ENCODE data around the gene VMP1.

The VMP1 gene
- long read RNA-seq, full-length matches to known transcripts, result 253 of 318 reads
- long read RNA-seq, partial matches to known transcripts, result 7 of 318 reads
- long read RNA-seq, other reads (novel, unspliced or antisense), result 58 of 318 reads

DNA sequence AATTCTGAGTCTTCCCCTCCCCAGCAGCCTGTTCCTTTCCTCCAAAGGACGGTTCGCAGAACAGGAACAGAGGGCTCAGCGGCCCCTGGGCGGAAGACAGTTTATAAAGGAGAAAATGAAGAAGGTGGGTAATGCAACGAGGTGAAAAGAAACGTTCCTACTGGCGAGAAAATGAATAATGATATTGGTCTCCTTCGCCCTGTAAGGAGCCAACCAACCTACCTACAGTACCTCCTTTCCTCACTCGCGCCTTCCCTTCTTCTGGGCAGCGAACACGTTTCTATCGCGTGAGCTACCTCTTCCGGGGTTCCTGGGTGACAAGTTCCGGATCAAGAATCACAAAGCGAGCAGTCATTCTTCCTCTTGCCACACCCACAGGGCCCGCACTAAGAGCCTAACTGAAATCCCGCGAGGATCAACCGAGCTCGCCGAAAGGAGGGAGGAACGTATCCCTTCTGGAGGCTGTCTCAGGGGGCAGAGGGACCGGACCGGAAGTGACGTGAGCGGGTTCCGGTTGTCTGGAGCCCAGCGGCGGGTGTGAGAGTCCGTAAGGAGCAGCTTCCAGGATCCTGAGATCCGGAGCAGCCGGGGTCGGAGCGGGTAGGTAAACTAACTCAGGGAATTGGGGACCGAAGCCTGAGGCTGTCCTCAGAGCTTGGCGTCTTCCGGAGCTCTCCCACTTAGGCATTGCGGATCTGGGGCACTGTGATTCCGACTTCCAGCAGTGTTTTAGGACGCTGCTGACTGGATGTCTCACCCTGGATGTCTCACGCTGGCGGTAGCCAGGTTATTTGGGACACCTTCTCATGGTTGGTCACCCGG is at the start of gene VMP1, which contains the start of gene PTRH2:
VMP1 (plus strand) TSS at position 506 of the 822 bp plus-strand sequence. CDS start 23,793 bp downstream, outside the sequence.
PTRH2 (minus strand) TSS at position 282 of the 822 bp plus-strand sequence. CDS start 9,452 bp downstream, outside the sequence.
- peak; percentile 98 to 100 for DNase-seq (ENCODE audit: low read depth in 1 of 2, low spot score in 1 of 2)
- TF ChIP-seq, protein P1, sequence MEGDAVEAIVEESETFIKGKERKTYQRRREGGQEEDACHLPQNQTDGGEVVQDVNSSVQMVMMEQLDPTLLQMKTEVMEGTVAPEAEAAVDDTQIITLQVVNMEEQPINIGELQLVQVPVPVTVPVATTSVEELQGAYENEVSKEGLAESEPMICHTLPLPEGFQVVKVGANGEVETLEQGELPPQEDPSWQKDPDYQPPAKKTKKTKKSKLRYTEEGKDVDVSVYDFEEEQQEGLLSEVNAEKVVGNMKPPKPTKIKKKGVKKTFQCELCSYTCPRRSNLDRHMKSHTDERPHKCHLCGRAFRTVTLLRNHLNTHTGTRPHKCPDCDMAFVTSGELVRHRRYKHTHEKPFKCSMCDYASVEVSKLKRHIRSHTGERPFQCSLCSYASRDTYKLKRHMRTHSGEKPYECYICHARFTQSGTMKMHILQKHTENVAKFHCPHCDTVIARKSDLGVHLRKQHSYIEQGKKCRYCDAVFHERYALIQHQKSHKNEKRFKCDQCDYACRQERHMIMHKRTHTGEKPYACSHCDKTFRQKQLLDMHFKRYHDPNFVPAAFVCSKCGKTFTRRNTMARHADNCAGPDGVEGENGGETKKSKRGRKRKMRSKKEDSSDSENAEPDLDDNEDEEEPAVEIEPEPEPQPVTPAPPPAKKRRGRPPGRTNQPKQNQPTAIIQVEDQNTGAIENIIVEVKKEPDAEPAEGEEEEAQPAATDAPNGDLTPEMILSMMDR (IDR thresholded peaks at IDR 0.05; ENCODE audit: insufficient read depth, low read length), result no peak
- TF ChIP-seq, protein P2, sequence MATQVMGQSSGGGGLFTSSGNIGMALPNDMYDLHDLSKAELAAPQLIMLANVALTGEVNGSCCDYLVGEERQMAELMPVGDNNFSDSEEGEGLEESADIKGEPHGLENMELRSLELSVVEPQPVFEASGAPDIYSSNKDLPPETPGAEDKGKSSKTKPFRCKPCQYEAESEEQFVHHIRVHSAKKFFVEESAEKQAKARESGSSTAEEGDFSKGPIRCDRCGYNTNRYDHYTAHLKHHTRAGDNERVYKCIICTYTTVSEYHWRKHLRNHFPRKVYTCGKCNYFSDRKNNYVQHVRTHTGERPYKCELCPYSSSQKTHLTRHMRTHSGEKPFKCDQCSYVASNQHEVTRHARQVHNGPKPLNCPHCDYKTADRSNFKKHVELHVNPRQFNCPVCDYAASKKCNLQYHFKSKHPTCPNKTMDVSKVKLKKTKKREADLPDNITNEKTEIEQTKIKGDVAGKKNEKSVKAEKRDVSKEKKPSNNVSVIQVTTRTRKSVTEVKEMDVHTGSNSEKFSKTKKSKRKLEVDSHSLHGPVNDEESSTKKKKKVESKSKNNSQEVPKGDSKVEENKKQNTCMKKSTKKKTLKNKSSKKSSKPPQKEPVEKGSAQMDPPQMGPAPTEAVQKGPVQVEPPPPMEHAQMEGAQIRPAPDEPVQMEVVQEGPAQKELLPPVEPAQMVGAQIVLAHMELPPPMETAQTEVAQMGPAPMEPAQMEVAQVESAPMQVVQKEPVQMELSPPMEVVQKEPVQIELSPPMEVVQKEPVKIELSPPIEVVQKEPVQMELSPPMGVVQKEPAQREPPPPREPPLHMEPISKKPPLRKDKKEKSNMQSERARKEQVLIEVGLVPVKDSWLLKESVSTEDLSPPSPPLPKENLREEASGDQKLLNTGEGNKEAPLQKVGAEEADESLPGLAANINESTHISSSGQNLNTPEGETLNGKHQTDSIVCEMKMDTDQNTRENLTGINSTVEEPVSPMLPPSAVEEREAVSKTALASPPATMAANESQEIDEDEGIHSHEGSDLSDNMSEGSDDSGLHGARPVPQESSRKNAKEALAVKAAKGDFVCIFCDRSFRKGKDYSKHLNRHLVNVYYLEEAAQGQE (IDR thresholded peaks at IDR 0.05; ENCODE audit: insufficient replicate concordance, low read depth), result no peak
- TF ChIP-seq POLR2AphosphoS5 (IDR thresholded peaks at IDR 0.05; ENCODE audit: low read depth) (peak; percentile 96), SPI1 (IDR thresholded peaks at IDR 0.05; ENCODE audit: borderline replicate concordance, low read depth) (peak; percentile 9; the same call in 1 of the 2 replicates), GABPA (IDR thresholded peaks at IDR 0.05; ENCODE audit: low read depth) (peak; percentile 94)
- Histone ChIP-seq H3K4me3 (replicated peaks; ENCODE audit: insufficient read depth, low read length) (peak within 1 kb of the TSS; percentile 91), H3K27me3 (ENCODE audit: insufficient read depth, poor library complexity, severe bottlenecking) (no peaks in the 10 kb centered on the region), H3K27ac (replicated peaks) (peak within 1 kb of the TSS; percentile 92)

DNA sequence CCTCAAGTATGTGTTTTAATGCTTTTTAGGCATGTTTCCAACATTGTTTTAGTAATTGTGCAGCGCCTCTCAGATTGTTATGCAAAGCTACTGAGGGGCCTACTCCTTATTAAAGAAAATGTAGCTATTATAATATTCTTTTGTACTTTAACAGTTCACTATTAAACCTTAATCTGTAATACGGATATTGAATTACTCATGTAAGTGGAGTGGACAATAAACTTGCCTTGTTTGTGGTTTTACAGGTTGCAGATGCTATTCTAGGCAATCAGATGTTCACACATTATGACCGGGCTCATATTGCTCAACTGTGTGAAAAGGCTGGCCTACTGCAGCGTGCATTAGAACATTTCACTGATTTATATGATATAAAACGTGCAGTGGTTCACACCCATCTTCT is 41.2 kb upstream of the VMP1 start:
- TF ChIP-seq, protein P1 (IDR thresholded peaks at IDR 0.05; ENCODE audit: insufficient read depth, low read length), result no peak
- TF ChIP-seq, protein P2 (IDR thresholded peaks at IDR 0.05; ENCODE audit: insufficient replicate concordance, low read depth), result no peak
- TF ChIP-seq GABPA (IDR thresholded peaks at IDR 0.05; ENCODE audit: low read depth), result no peak
- no peak for TF ChIP-seq POLR2AphosphoS5 (IDR thresholded peaks at IDR 0.05; ENCODE audit: low read depth)
- TF ChIP-seq SPI1 (IDR thresholded peaks at IDR 0.05; ENCODE audit: borderline replicate concordance, low read depth), result no peak
- Histone ChIP-seq H3K27me3 (ENCODE audit: insufficient read depth, poor library complexity, severe bottlenecking) (no peaks in the 10 kb centered on the region), H3K4me3 (replicated peaks; ENCODE audit: insufficient read depth, low read length) (no peak overlapping the region), H3K27ac (replicated peaks) (no peak overlapping the region)
- DNase-seq (ENCODE audit: low read depth in 1 of 2, low spot score in 1 of 2), result no peak

DNA sequence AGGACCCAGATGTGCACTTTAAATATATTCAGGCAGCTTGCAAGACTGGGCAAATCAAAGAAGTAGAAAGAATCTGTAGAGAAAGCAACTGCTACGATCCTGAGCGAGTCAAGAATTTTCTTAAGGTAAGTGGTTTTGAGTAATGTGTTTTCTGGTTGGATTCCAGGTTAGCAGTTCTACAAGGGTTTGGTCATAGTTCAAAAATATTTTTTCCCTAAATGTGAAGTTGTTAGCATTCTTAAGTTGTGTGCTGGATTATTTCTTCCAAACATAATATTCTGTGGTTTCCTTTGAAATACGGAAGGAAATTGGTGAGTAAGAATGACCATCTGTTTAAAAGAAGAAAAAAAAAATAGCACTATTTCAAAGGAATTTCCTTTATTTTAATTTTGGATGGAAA is 38.6 kb upstream of the VMP1 start:
- Histone ChIP-seq H3K4me3 (replicated peaks; ENCODE audit: insufficient read depth, low read length) (no peak overlapping the region), H3K27ac (replicated peaks) (peak overlapping the region; percentile 37), H3K27me3 (ENCODE audit: insufficient read depth, poor library complexity, severe bottlenecking) (no peaks in the 10 kb centered on the region)
- no peak for DNase-seq (ENCODE audit: low read depth in 1 of 2, low spot score in 1 of 2)
- TF ChIP-seq SPI1 (IDR thresholded peaks at IDR 0.05; ENCODE audit: borderline replicate concordance, low read depth) (no peak), GABPA (IDR thresholded peaks at IDR 0.05; ENCODE audit: low read depth) (no peak), POLR2AphosphoS5 (IDR thresholded peaks at IDR 0.05; ENCODE audit: low read depth) (no peak)
- TF ChIP-seq, protein P2 (IDR thresholded peaks at IDR 0.05; ENCODE audit: insufficient replicate concordance, low read depth), result no peak
- TF ChIP-seq, protein P1 (IDR thresholded peaks at IDR 0.05; ENCODE audit: insufficient read depth, low read length), result no peak
